GF-D8 (cell line): ENCODE results near the gene HECW1.

ENCODE experiments used
- DNase-seq: peaks from one replicate; lab custom pipeline; 2025; lab: John Stamatoyannopoulos, UW

The HECW1 gene

GRCh38 chr7:43148161-43148731, 35.8 kb downstream of the HECW1 start:
- DNase-seq = no peak

GRCh38 chr7:43151076-43151475, 38.6 kb downstream of the HECW1 start:
- no peak for DNase-seq

GRCh38 chr7:43152696-43153095, 40.2 kb downstream of the HECW1 start:
- no peak for DNase-seq

- DNase-seq = no peak
Observed at GRCh38 chr7:43155636-43156035, 43.2 kb downstream of the HECW1 start.

- no peak for DNase-seq
Observed at GRCh38 chr7:43163885-43164284, 51.4 kb downstream of the HECW1 start.

GRCh38 chr7:43164757-43165156, 52.3 kb downstream of the HECW1 start:
- no peak for DNase-seq

GRCh38 chr7:43166686-43167085, 54.2 kb downstream of the HECW1 start:
- DNase-seq = no peak

GRCh38 chr7:43169076-43169475, 56.6 kb downstream of the HECW1 start:
- DNase-seq = no peak

- no peak for DNase-seq
Observed at GRCh38 chr7:43170571-43170970, 58.1 kb downstream of the HECW1 start.

- no peak for DNase-seq
Observed at GRCh38 chr7:43175570-43176200, 63.2 kb downstream of the HECW1 start.

- no peak for DNase-seq
Observed at GRCh38 chr7:43179393-43179792, 66.9 kb downstream of the HECW1 start.

GRCh38 chr7:43192806-43193460, 80.5 kb downstream of the HECW1 start:
- DNase-seq = no peak

GRCh38 chr7:43193893-43194292, 81.4 kb downstream of the HECW1 start:
- DNase-seq = no peak

- no peak for DNase-seq
Observed at GRCh38 chr7:43195256-43195655, 82.8 kb downstream of the HECW1 start.

GRCh38 chr7:43195768-43196167, 83.3 kb downstream of the HECW1 start:
- DNase-seq = no peak

GRCh38 chr7:43196379-43196778, 83.9 kb downstream of the HECW1 start:
- DNase-seq = no peak

- DNase-seq = no peak
Observed at GRCh38 chr7:43198016-43198415, 85.6 kb downstream of the HECW1 start.

GRCh38 chr7:43198599-43199090, 86.2 kb downstream of the HECW1 start:
- DNase-seq = no peak

- DNase-seq = no peak
Observed at GRCh38 chr7:43199371-43200160, 87.1 kb downstream of the HECW1 start.

- DNase-seq = no peak
Observed at GRCh38 chr7:43201912-43202311, 89.5 kb downstream of the HECW1 start.

- DNase-seq = no peak
Observed at GRCh38 chr7:43204081-43204480, 91.6 kb downstream of the HECW1 start.

GRCh38 chr7:43205171-43205795, 92.8 kb downstream of the HECW1 start:
- no peak for DNase-seq
